GM12864 (cell line): ENCODE results near the gene PPP1CC.
"Not testable (repeated sequence)": the region's sequence is repeated elsewhere in the genome, so short reads cannot be mapped to it uniquely, and the experiment has no call there.

Experiments
- DNase-seq: peaks from one replicate; pipeline ENCODE4 v3.0.0-alpha.2; 2011; ENCODE audit warnings: low read depth
- H3K4me3 ChIP-seq: 2 replicates; pipeline ENCODE4 v1.5.1; 2011; ENCODE audit warnings: mild to moderate bottlenecking, low read depth, low read length, control low read depth
- TF ChIP-seq, protein P1 (sequence below): IDR thresholded peaks from 2 replicates; pipeline ENCODE4 v1.5.1; 2011; ENCODE audit warnings: low read depth, mild to moderate bottlenecking, moderate library complexity, low read length, control low read depth, inconsistent platforms; ENCODE audit errors: missing control alignments

The PPP1CC gene

DNA sequence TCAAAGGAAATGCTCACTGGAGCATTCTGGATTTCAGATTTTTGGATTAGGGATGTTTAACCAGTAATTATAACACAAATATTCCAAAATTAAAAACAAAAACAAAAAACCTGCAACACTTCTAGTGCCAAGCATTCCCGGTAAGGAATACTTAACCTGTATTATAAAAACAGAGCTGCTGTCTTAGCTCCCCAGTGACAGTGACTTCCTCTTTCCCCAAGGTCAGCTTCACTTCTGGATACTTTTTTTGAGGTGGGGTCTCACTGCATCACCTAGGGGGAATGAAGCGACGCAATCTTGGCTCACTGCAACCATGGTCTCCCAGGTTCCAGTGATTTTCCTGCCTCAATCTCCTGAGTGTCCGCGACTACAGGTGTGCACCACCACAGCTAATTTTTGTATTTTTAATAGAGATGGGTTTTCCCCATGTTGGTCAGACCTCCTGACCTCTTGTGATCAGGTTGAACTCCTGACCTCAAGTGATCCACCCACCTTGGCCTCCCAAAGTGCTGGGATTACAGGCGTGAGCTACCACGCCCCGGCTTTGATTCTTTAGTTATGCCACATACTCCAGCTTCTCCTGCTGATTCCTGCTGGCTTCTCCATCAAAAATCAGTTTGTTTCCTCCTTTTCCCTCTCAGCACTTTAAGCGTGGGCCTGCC is 15.9 kb downstream of the PPP1CC start:
- DNase-seq: no peak
- H3K4me3 ChIP-seq: no peak overlapping the region
- TF ChIP-seq, protein P1, sequence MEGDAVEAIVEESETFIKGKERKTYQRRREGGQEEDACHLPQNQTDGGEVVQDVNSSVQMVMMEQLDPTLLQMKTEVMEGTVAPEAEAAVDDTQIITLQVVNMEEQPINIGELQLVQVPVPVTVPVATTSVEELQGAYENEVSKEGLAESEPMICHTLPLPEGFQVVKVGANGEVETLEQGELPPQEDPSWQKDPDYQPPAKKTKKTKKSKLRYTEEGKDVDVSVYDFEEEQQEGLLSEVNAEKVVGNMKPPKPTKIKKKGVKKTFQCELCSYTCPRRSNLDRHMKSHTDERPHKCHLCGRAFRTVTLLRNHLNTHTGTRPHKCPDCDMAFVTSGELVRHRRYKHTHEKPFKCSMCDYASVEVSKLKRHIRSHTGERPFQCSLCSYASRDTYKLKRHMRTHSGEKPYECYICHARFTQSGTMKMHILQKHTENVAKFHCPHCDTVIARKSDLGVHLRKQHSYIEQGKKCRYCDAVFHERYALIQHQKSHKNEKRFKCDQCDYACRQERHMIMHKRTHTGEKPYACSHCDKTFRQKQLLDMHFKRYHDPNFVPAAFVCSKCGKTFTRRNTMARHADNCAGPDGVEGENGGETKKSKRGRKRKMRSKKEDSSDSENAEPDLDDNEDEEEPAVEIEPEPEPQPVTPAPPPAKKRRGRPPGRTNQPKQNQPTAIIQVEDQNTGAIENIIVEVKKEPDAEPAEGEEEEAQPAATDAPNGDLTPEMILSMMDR: no peak

- TF ChIP-seq, protein P1: no peak
- no peak for DNase-seq
- no peak overlapping the region for H3K4me3 ChIP-seq
Measured at GRCh38 chr12:110726028-110726427, 16.7 kb downstream of the PPP1CC start.

DNA sequence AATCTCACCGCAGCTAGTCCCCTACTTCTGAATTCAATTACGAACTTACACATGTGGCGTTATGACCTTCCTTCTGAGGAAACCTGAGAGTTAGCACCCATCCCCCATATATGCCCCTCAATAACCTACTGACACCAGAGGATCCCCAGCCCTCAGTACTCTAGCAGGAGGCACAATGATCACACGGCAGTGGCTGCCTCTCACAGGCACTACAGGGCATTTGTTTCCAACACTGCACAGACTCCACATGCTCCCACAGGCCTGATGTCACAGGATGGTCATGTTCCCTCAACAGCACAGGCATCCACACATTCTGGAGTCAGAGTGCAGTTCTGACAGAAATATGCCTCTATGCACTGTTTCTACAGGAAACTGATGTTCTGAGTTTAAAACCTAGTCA is 17.4 kb downstream of the PPP1CC start:
- TF ChIP-seq, protein P1: no peak
- no peak for DNase-seq

GRCh38 chr12:110722892-110723291 is 19.8 kb downstream of the PPP1CC start:
- DNase-seq, H3K4me3 ChIP-seq: not testable (repeated sequence)

More for the DNA sequence above, 17.4 kb downstream of the PPP1CC start:
- H3K4me3 ChIP-seq: no peak overlapping the region

GRCh38 chr12:110721570-110721969 is 21.1 kb downstream of the PPP1CC start:
- TF ChIP-seq, protein P1: no peak
- DNase-seq: no peak
- no peak overlapping the region for H3K4me3 ChIP-seq

GRCh38 chr12:110720516-110720915 is 22.2 kb downstream of the PPP1CC start:
- H3K4me3 ChIP-seq: no peak overlapping the region
- no peak for DNase-seq
- TF ChIP-seq, protein P1: no peak

GRCh38 chr12:110718222-110718908 is 24.3 kb downstream of the PPP1CC start:
- TF ChIP-seq, protein P1: no peak
- no peak for DNase-seq
- H3K4me3 ChIP-seq: no peak overlapping the region
